HepG2 (cell line): ENCODE results near the gene POLR2F. TPM values are rescaled to one million over a fixed set of nuclear protein-coding genes. Genes with fewer than 3 reads are reported as not detected.

Experiments used
- GATAD2A ChIP-seq: IDR thresholded peaks from 2 replicates; pipeline ENCODE4 v1.6.1; 2016
- HNRNPL ChIP-seq: fragments of 200-400 bp; formaldehyde crosslinking; IDR thresholded peaks from 2 replicates; pipeline ENCODE4 v1.6.1; 2017; ENCODE audit warnings: mild to moderate bottlenecking, low read depth, low read length
- JUN ChIP-seq: sonication (generic); formaldehyde crosslinking; IDR thresholded peaks from 2 replicates; pipeline ENCODE4 v1.4.0; 2020; ENCODE audit warnings: mild to moderate bottlenecking, missing genetic modification reagents
- MEF2D ChIP-seq: sonication (generic); formaldehyde crosslinking; IDR thresholded peaks from 2 replicates; pipeline ENCODE4 v1.5.1; 2020; ENCODE audit warnings: mild to moderate bottlenecking, missing genetic modification reagents
- MTA1 ChIP-seq: sonication (generic); formaldehyde crosslinking; IDR thresholded peaks from 2 replicates; pipeline ENCODE4 v1.4.0; 2020; ENCODE audit warnings: missing genetic modification reagents, mild to moderate bottlenecking, borderline replicate concordance
- NR2F1 ChIP-seq, 2 experiments: fragments of 450-650 bp in 1 of 2; formaldehyde crosslinking in 1 of 2; IDR thresholded peaks; 2 replicates each; pipeline versions ENCODE4 v1.5.0 to v1.6.1; 2016 to 2020; ENCODE audit warnings: mild to moderate bottlenecking in 1 of 2, missing compliant biosample characterization in 1 of 2, missing genetic modification reagents in 1 of 2, moderate library complexity in 1 of 2
- PATZ1 ChIP-seq: sonication (generic); formaldehyde crosslinking; IDR thresholded peaks from 2 replicates; pipeline ENCODE4 v1.4.0; 2020; ENCODE audit warnings: missing genetic modification reagents
- PAXIP1 ChIP-seq: sonication (generic); formaldehyde crosslinking; conservative IDR thresholded peaks from 2 replicates; pipeline ENCODE4 v1.4.0; 2020; ENCODE audit warnings: mild to moderate bottlenecking, missing genetic modification reagents, moderate library complexity
- POLR2G ChIP-seq: fragments of 200-400 bp; formaldehyde crosslinking; IDR thresholded peaks from 2 replicates; pipeline ENCODE4 v1.6.1; 2018; ENCODE audit warnings: mild to moderate bottlenecking, low read depth, low read length, moderate library complexity
- REXO4 ChIP-seq: sonication (generic); formaldehyde crosslinking; IDR thresholded peaks from 2 replicates; pipeline ENCODE4 v1.8.0; 2022; ENCODE audit warnings: missing genetic modification reagents, mild to moderate bottlenecking, borderline replicate concordance
- ZBED4 ChIP-seq: sonication (generic); formaldehyde crosslinking; IDR thresholded peaks from 2 replicates; pipeline ENCODE4 v1.4.0; 2020; ENCODE audit warnings: missing genetic modification reagents, borderline replicate concordance
- ZBTB7B ChIP-seq: sonication (generic); formaldehyde crosslinking; IDR thresholded peaks from 2 replicates; pipeline ENCODE4 v1.4.0; 2020; ENCODE audit warnings: missing genetic modification reagents
- ZNF263 ChIP-seq: sonication (generic); formaldehyde crosslinking; IDR thresholded peaks from 2 replicates; pipeline ENCODE4 v1.4.0; 2020; ENCODE audit warnings: missing genetic modification reagents
- ZNF33A ChIP-seq: sonication (generic); formaldehyde crosslinking; IDR thresholded peaks from 2 replicates; pipeline ENCODE4 v1.5.1; 2020; ENCODE audit warnings: missing genetic modification reagents, mild to moderate bottlenecking, moderate library complexity, borderline replicate concordance
- ZNF501 ChIP-seq: sonication (generic); formaldehyde crosslinking; IDR thresholded peaks from 2 replicates; pipeline ENCODE4 v1.5.1; 2020; ENCODE audit warnings: mild to moderate bottlenecking, moderate library complexity, missing genetic modification reagents
- ZNF530 ChIP-seq: sonication (generic); formaldehyde crosslinking; IDR thresholded peaks from 2 replicates; pipeline ENCODE4 v1.5.0; 2020; ENCODE audit warnings: low read depth, mild to moderate bottlenecking, missing genetic modification reagents
- ZNF567 ChIP-seq: sonication (generic); formaldehyde crosslinking; IDR thresholded peaks from 2 replicates; pipeline ENCODE4 v1.8.1; 2023; ENCODE audit warnings: mild to moderate bottlenecking, missing genetic modification reagents, borderline replicate concordance
- polyA plus RNA-seq, 8 experiments: library from polyadenylated mRNA; depleted of rRNA in 3 of 8; stranded (reverse) in 7 of 8; unstranded in 1 of 8; fragments of >200 nt; fragmentation: Illumina TruSeq in 4 of 8; extraction: Trizol in 4 of 8; gene quantifications; 2 replicates each; pipeline versions ENCODE4 v1.2.1 to v1.2.3, GENCODE V29; 2011 to 2016; ENCODE audit warnings: low read depth in 4 of 8, missing spikeins in 1 of 8, mixed read lengths in 1 of 8; ENCODE audit not compliant: insufficient read depth in 1 of 8
- total RNA-seq, 5 experiments: library from RNA; depleted of rRNA; stranded (reverse); fragments of >200 nt; fragmentation: Illumina TruSeq; extraction: Trizol; gene quantifications; 2 replicates each; pipeline ENCODE4 v1.2.3, GENCODE V29; 2016; ENCODE audit warnings: low read depth in 1 of 5

The POLR2F gene
- total and polyA plus RNA-seq, 2 of the 13 experiments (the other 11 are each of a cell fraction or from before 2014, with no cell fraction given), result 135 to 158 TPM

- TF ChIP-seq PAXIP1, result peak; percentile 60
- TF ChIP-seq PATZ1 (CRISPR knock-in tag), result peak; percentile 51; the same call in 1 of the 2 replicates
- 0 out of 2 replicates have a peak, but pooled peaks have one; percentile 39 for TF ChIP-seq ZBTB7B (CRISPR knock-in tag)
- TF ChIP-seq POLR2G, result 0 out of 2 replicates have a peak, but pooled peaks have one; percentile 31
- no peak for TF ChIP-seq JUN (CRISPR knock-in tag)
- no peak for TF ChIP-seq ZNF501 (CRISPR knock-in tag)
- TF ChIP-seq ZNF567 (CRISPR knock-in tag), result 0 out of 2 replicates have a peak, but pooled peaks have one; percentile 44
- peak; percentile 32; the same call in 1 of the 2 replicates for TF ChIP-seq MTA1
- TF ChIP-seq HNRNPL, result peak; percentile 94
- peak; percentile 71; the same call in 1 of the 2 replicates for TF ChIP-seq ZBED4 (CRISPR knock-in tag)
- peak in 1 of 2 experiments; percentile 35; a peak in 1 of 4 replicates for TF ChIP-seq NR2F1 (CRISPR knock-in tag; IDR thresholded peaks at IDR 0.05)
- no peak for TF ChIP-seq ZNF33A
- no peak for TF ChIP-seq ZNF530 (CRISPR knock-in tag)
- TF ChIP-seq MEF2D, result peak; percentile 40; the same call in 1 of the 2 replicates
- no peak for TF ChIP-seq REXO4 (CRISPR knock-in tag)
- peak; percentile 34; the same call in 1 of the 2 replicates for TF ChIP-seq GATAD2A (CRISPR knock-in tag)
- 0 out of 2 replicates have a peak, but pooled peaks have one; percentile 7 for TF ChIP-seq ZNF263 (CRISPR knock-in tag)
Observed at GRCh38 chr22:37981282-37982011, 27.9 kb downstream of the POLR2F start (continued).
